Stimulated activated CD4-positive, alpha-beta T cell treated with anti-CD3 and anti-CD28 coated beads, Interleukin-1b, Interleukin-23, amount 100 ng/mL, for 48 hours (primary cell): Measurements from ENCODE around the gene LDLRAP1.
"Not testable (repeated sequence)": the region's sequence is repeated elsewhere in the genome, so short reads cannot be mapped to it uniquely, and the experiment has no call there.

ENCODE experiments used
- DNase-seq: peaks from one replicate; pipeline ENCODE4 v3.0.0-alpha.2; 2020

The LDLRAP1 gene

GRCh38 chr1:25543425-25544242 is at the start of gene LDLRAP1:
LDLRAP1 (plus strand) TSS chr1:25543606; CDS start chr1:25543699, 93 bp downstream.
- DNase-seq: peak; percentile 60

- no peak for DNase-seq
Measured at GRCh38 chr1:25494952-25495351, 48.5 kb upstream of the LDLRAP1 start.

- no peak for DNase-seq
Measured at GRCh38 chr1:25500694-25501093, 42.7 kb upstream of the LDLRAP1 start.

- DNase-seq: no peak
Measured at GRCh38 chr1:25501235-25502058, 42.0 kb upstream of the LDLRAP1 start.

- DNase-seq: no peak
Measured at GRCh38 chr1:25502957-25503356, 40.4 kb upstream of the LDLRAP1 start.

GRCh38 chr1:25503551-25504426 is 39.6 kb upstream of the LDLRAP1 start:
- peak; percentile 64 for DNase-seq

- no peak for DNase-seq
Measured at GRCh38 chr1:25504706-25505595, 38.5 kb upstream of the LDLRAP1 start.

GRCh38 chr1:25505656-25506385 is 37.6 kb upstream of the LDLRAP1 start:
- DNase-seq: no peak

GRCh38 chr1:25506566-25507463 is 36.6 kb upstream of the LDLRAP1 start:
- not testable (repeated sequence) for DNase-seq

- no peak for DNase-seq
Measured at GRCh38 chr1:25513666-25514065, 29.7 kb upstream of the LDLRAP1 start.

- DNase-seq: no peak
Measured at GRCh38 chr1:25515033-25515432, 28.4 kb upstream of the LDLRAP1 start.

- no peak for DNase-seq
Measured at GRCh38 chr1:25516686-25517085, 26.7 kb upstream of the LDLRAP1 start.

- DNase-seq: no peak
Measured at GRCh38 chr1:25517476-25518394, 25.7 kb upstream of the LDLRAP1 start.

GRCh38 chr1:25519624-25520023 is 23.8 kb upstream of the LDLRAP1 start:
- no peak for DNase-seq

GRCh38 chr1:25520446-25521061 is 22.9 kb upstream of the LDLRAP1 start:
- peak; percentile 65 for DNase-seq

GRCh38 chr1:25522031-25522655 is 21.3 kb upstream of the LDLRAP1 start:
- no peak for DNase-seq

GRCh38 chr1:25523542-25523941 is 19.9 kb upstream of the LDLRAP1 start:
- no peak for DNase-seq
